ENCODE measurements around the gene OGN.
"Not testable (repeated sequence)": the region's sequence is repeated elsewhere in the genome, so short reads cannot be mapped to it uniquely, and the experiment has no call there.

Gene OGN, protein sequence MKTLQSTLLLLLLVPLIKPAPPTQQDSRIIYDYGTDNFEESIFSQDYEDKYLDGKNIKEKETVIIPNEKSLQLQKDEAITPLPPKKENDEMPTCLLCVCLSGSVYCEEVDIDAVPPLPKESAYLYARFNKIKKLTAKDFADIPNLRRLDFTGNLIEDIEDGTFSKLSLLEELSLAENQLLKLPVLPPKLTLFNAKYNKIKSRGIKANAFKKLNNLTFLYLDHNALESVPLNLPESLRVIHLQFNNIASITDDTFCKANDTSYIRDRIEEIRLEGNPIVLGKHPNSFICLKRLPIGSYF

DNA sequence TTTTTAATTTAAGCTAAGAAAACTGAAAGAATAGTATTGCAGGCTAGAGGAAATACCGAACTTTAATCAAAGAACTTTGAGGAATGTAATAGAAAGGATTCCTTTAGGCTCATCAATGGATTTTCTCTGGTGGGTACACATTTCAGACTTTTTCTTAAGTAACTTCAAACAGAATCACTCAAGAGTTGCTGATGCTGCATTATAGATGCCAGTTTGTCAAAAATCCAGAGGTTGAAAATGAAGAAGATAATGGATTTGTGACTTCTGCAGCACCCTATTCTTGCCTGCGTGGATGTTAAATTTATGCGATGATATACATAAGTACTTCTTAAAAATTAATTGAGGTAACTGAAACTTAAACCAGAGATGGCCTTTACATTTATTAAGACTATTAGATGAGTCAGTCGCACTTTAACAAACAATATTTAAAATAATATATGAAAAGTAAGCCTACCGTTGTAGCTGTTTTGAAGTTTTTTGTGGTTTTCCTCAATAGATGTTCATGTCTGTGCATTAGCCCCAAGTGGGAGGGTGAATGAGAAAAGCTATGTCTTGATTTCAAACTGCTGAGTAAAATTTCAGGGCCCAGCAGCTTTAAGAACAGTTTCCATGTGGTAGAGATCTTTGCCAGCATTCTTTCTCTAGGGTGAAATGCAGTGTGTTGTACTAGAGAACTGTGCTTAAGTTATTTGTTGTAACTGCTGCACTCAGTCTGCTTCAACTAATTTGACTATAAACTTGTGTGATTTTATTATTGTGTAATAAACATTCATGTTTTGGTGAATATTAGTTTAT, at the start of gene OGN:
Gene OGN, minus strand, starts transcription at position 537 of the 795 bp plus-strand sequence. CDS start 1,171 bp downstream, outside the sequence.
- no peak for DNase-seq (ENCODE audit: low spot score)

GRCh38 chr9:92446536-92446935, 42.2 kb upstream of the OGN start:
- DNase-seq (ENCODE audit: low spot score): no peak

DNA sequence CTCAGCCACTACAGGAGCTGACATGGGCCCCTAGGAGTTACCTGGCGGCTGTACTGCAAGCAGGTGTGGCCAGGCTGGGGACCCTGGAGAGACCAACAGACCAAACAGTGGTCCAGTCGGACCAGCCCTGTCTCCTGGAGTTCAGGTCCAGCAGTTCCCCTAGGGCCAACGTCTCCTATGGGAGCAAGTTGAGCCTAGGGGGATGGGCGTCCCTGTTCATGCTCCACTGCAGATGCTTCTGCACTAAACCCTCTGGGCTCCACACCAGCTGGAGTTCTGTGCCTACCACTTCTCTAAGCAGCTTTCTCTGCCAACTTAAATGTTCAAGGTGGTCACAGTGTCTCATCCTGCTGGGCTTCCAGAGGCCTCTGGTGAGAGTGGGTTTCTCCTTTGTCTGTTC, 40.5 kb upstream of the OGN start:
- no peak for DNase-seq (ENCODE audit: low spot score)

GRCh38 chr9:92440751-92441046, 36.3 kb upstream of the OGN start:
- no peak for DNase-seq (ENCODE audit: low spot score)

GRCh38 chr9:92439921-92440750, 35.8 kb upstream of the OGN start:
- DNase-seq (ENCODE audit: low spot score): no peak

DNA sequence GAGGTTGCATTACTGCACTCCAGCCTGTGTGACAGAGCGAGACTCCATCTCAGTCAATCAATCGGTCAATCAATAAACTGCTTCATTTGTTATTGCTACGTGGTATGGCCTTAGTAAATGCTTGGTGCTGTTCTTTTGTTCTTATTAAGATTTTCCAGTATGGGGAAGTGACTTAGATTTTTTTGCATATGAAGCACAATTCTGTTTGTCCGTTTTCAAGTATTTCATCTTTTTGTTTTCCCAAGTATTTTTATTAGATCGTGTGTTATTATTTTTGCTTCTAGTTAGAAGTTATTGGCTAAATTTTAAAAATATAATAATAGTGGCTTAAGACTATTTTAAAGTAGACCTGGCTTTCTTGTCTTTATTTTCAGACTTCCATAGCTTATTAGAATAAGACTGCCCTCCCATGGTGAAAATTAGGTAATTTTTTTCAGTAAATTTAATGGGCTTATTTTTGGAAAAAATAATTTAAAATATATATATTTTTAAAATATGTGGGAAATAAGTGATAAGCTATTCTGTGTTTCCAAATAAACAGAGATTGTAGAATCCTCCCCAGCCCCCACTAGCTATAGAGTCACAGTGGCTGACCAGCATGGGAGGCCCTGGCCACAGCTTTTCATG, 34.6 kb upstream of the OGN start:
- DNase-seq (ENCODE audit: low spot score): no peak

- DNase-seq (ENCODE audit: low spot score): no peak
Observed at GRCh38 chr9:92435263-92435662, 30.9 kb upstream of the OGN start.

- DNase-seq (ENCODE audit: low spot score): no peak
Observed at GRCh38 chr9:92432972-92433548, 28.7 kb upstream of the OGN start.

DNA sequence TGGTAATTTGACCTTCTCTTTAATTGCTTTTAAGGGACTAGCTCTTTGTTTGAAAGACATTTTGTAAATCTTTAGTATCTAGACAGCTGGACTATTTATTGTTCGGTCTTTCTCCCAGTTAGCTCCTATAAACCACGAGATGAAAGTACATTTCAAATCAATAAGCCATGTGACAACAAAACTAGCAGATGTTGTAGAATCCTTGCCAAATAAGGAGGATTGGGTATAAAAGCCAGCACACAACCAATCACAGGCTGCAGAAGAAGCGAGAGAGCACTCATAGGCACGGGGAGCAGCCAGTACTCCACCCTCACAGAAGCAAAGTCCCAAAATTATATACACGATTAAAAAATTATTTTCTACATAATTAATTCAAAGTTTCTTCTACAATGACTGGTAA, 28.0 kb upstream of the OGN start:
- no peak for DNase-seq (ENCODE audit: low spot score)

- DNase-seq (ENCODE audit: low spot score): no peak
Observed at GRCh38 chr9:92429836-92430235, 25.5 kb upstream of the OGN start.

DNA sequence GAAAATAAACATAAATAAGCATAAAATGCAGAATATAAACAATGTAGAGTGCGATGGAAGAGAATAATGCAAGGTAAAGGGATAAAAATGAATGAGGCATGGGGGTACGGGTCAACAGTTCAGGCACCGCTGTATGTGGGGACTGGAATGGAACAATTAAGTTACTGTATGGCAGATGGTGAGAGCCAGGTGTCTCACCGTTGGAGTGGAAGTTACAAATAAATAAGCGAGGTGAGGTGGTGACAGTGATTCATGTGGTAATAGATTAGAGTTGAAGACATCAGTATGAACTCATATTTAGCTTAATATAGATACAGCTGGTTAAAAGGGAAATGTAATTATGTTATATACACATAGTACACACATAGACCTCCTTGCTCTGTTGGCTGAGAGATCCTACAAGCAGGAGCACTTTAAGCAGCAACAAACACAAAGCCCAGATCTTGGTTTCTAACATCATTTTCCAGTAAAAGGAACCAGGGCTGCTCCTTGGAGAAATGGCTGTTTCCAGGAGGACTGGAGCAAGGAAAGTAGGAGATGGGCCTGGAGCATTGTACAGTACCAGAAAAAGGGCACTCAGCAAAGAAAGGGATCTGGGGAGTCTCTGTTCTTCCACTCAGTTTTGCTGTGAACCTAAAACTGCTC, 22.2 kb upstream of the OGN start:
- no peak for DNase-seq (ENCODE audit: low spot score)

DNA sequence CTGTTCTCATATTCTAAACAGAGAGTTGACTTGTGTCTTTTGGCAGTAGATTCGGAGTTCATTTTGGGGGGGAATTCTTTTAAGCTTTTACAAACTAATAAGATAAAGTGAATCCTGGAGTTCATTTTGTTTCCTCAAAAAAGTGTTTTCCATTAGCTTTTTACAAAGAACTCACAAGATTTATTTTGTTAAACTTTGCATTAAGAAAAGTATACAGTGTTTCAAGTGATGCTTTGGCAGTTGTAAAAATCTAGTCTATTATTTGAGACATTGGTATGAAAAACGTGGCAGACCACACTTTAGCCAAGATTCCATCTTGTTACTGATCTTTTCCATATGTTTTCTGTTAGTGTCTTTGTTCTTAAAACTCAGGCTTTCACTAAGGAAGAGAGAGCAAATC, 21.1 kb upstream of the OGN start:
- DNase-seq (ENCODE audit: low spot score): no peak

DNA sequence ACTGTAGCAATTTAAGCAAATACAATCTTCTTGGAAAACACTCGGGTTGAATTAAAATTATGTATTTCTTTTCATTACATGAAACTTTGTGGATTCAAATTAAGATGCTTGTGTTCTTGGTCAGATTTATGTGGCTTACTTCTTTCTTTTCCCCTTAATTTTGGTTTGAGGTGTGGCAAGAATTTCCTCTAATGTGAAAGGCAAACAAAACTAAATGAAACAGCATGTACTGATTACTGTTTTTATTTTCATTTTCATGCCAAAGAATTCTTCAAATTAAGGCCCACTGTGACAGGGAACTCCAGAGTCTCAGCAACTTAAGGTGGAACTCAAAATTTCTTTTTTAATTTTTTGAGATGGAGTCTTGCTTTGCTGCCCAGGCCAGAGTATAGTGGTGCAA, 20.0 kb upstream of the OGN start, which contains the start of gene OMD:
Gene OMD, minus strand, starts transcription at position 132 of the 400 bp plus-strand sequence. CDS start 6,913 bp downstream, outside the sequence.
- no peak for DNase-seq (ENCODE audit: low spot score)

GRCh38 chr9:92423612-92424011, 19.2 kb upstream of the OGN start:
- no peak for DNase-seq (ENCODE audit: low spot score)

- DNase-seq (ENCODE audit: low spot score): no peak
Observed at GRCh38 chr9:92422611-92423338, 18.4 kb upstream of the OGN start.

DNA sequence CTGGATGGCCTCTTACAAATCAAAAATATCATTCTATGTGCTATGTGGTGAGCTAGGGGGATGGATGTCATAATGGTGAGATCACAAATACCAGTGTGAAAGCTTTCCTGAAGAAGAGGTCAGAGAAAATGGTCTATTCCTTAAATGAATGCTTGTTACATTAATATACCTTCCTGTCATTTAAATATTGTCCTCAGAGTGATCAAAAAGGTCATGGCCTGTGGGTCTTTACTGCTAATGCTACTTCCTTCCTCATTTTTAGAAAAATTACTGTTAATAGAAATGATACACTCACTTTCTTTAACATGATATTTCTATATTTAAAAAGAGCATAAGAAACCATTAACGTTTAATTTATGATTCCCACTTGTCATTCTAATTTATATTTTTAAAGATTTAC, 10.2 kb upstream of the OGN start:
- DNase-seq (ENCODE audit: low spot score): no peak

- not testable (repeated sequence) for DNase-seq (ENCODE audit: low spot score)
Observed at GRCh38 chr9:92411157-92411556, 6.8 kb upstream of the OGN start.

DNA sequence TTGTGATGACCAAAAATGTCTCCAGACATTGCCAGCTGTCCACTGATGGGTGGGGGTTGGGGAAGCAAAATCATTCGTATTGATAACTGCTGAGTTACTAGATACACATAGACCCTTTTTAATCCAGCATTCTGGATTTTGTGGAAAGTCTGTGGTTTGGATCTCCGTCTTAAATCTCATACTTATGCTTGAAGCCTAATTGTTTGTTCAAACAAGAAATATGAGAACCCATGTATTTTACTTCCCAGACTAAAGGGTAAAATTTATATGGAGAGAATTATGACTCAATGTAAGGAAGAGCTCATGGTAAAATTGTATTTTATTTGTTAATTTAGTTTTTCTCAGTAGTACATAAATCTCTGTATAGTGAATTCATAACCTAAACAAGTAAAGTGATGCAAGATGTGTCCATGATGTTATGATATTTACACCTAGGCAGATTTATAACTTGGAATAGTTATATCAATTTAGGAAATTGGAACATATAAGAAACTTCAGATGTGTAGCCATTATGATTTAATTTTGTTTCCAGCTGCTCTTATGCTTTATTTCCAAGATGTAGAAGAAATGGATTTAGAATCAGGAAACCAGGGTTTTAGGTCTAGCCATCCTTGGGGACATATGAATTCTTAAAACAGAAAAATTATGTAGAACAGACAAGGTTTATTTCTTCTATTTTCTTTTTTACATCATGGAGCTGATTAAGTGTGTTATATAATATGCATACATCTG, 4.5 kb upstream of the OGN start:
- DNase-seq (ENCODE audit: low spot score): no peak

DNA sequence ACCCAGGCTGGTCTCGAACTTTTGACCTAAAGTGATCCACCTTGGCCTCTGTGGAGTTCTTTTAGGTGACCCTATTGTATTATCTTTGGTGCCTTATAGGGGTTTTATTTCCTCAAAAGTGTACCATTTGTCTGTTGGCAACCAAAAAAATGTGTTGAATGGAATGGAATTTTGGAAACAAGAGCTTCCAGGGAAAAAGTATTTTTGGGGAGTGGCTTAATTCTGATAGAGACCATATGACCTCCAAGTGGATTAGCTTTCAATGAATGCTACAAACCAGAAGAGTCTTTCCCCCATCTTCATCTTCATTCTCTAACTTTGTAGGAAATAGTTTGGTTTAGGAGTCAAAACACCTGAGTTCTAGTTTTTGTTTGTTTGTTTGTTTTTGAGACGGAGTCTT, 3.4 kb upstream of the OGN start:
- DNase-seq (ENCODE audit: low spot score): no peak

- no peak for DNase-seq (ENCODE audit: low spot score)
Observed at GRCh38 chr9:92406477-92406876, 2.1 kb upstream of the OGN start.
